HG03196 (cell line): ENCODE data around the gene HSBP1.

ENCODE experiments used
- ATAC-seq: cut with Tn5 transposase; IDR thresholded peaks from one replicate; pipeline ENCODE4 v1.9.1; 2021; ENCODE audit not compliant: unreplicated experiment

Gene HSBP1

DNA sequence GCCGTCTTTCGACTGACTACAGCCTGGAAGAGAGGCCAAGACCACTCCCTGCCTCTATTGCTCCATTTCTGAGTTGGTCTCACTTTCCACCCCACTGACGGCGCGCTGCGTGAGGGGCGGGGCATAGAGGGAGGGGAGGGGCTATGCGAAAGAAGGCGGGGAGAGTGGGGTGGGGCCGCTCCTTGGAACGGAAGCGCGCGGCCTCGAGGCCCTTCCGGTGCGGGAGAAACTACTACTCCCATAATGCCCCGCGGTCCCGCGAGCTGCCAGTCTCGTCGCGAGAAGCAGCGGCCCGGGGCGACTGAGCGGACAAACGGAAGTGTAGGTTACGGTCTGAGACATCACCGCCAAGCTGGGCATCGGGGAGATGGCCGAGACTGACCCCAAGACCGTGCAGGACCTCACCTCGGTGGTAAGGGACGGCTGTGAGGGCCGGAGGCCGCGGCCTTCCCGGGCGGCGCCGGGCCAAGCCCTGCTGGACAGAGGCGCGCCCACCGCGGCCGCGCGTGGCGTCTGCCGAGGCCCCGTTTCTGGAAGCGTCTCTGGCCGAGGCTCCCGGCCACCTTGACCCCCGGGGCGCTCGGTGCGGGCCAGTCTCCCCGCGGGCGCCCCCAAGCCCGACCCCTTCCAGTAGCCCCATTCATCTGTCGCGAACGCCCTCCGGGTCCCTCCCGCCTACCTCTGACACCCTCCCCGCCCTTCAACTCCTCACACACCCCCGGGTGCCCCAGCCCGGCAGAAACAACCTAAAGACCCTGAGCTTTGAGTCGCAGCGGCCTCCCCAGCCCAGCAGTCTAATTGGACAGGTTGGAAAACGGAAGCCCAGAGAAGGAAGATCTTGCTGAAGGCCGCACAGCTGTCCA is at the start of gene HSBP1:
Gene HSBP1, plus strand, starts transcription at position 269 of the 863 bp plus-strand sequence. Its CDS starts 99 bp downstream, at position 368.
- ATAC-seq = peak; percentile 95

DNA sequence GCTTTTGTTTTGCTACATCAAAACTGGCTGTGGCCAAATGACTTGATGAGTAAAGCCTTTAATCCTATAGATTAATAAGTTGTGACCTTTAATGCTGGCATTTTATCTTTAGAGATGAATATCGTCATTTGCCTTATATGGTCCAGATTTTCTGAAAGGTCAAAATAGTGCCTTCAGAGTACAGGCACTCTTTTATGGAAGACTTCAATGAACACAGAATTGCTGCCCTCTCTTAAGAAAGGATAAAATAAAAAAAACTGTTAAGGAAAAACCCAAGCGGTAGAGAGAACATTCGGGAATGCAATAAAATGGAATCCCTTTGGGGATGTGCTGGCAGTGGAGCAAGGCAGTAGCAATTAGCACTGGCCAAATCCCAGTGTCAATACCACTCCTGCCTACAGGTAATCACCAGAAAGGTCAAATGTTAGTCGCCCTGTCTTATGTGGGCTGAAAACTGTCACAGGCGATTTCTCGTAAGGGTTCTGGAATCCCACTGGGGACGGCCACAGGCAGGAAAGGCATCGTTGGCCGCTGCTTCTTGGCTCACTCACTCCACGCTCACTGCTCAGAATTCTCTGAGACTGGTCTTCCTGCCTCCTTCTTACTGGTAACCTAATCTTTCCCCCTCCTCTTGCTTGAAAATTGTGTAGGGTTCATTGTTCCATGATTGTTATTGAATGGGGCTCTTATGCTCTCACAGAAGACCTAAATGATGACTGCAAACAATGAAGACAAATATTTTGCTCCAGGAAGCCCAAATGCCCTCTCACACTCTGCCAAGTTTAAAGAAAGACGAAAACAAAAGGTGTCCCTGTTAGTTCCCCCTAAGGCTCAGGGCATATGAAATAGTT is 45.4 kb upstream of the HSBP1 start:
- ATAC-seq = no peak

DNA sequence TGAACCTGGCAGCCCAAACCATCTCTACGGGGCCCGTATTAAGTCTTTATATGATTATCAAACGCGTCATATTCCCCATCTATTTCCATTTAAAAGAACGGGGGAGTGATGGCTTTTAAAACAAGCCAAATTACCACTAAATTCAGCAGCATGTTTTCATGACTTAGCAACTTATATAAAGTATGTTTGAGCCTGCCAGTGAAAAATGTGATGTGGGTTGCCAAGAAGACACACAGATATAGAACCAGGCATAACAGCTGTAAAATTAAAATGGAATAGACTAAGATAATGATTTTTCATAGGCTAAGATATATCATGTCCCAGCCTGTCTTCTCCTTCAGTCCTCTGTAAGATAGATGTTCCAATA is 44.8 kb upstream of the HSBP1 start:
- no peak for ATAC-seq

GRCh38 chr16:83768986-83769385 is 38.8 kb upstream of the HSBP1 start:
- ATAC-seq = no peak

- no peak for ATAC-seq
Measured at GRCh38 chr16:83769397-83770008, 38.3 kb upstream of the HSBP1 start.

DNA sequence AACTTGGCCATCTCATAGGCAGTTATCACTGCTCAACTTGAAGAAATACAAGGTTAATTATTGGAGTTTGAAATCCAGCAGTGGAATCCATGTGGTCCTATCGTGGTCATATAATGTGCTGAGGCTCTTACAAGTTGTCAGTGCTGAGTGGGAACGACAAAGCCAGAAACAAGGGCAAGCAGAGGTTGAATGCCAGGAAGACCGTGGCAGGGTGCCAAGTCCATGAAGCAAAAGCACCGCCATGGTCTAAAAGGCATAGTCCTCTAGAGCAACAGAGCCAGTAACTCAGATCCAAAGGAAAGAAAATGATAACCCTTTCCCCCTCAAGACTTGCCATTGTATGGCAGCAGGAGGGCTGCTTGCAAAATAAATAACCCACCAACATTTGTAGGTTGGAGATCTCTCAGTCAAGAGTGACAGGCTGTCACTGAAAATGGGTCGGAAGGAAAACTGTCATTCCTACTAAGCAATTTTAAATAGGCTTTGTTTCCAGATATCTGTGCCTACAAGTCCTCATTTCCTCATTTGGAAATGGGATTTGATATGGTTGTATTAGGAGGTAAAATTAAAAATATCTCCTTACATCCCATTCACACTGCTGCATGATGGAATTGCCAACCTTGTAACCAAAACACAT is 36.4 kb upstream of the HSBP1 start:
- ATAC-seq = no peak

DNA sequence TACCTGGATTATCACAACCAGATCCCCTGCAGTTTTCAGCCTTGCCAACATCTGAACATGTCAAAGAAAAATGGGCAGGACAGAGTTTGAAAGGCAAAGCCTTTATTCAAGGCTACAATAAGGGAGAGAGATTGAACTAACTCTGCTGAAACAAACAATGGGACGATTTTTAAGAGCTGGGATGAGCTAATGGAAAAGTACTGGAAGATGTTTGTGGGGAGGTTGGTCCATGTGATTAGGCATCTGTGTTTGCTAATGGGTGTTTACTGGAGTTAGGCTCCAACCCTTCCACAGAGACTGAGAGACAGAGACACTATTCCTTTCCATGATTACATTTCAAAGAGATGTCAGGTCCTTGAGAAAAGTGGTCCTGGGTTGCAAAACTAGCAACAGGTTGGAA is 35.0 kb upstream of the HSBP1 start:
- no peak for ATAC-seq

- ATAC-seq = no peak
Measured at GRCh38 chr16:83774066-83774465, 33.7 kb upstream of the HSBP1 start.

GRCh38 chr16:83776944-83777343 is 30.8 kb upstream of the HSBP1 start:
- ATAC-seq = no peak

DNA sequence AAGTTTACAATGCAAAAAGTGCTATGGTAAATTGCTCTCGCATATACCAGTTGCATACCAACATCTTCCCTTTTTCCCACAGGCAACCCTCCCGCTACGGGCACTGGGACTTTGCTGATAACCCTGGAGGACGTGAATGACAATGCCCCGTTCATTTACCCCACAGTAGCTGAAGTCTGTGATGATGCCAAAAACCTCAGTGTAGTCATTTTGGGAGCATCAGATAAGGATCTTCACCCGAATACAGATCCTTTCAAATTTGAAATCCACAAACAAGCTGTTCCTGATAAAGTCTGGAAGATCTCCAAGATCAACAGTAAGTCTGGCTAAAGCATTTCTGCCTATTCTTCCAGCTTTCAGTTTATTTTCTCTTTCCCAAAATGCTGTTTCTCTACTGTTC is 27.9 kb upstream of the HSBP1 start:
- ATAC-seq = no peak

DNA sequence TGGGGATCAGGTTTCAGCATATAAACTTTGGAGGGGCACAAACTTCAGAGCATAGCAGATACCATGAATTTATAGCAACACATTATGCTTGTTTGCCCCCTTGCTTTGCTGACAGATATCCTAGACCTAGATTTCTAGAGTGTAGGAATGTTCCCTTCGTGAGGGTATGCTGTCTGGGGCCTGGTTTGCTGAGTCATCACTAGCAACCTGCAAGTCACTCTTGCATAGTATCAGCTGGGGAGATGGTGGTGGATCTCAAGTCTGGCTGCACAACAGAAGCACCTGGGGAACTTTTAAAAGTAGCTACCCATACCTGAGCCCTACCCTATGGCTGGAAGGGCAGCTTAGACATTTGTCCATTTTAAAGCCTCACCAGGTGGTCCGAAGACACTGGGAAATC is 22.3 kb upstream of the HSBP1 start:
- no peak for ATAC-seq

DNA sequence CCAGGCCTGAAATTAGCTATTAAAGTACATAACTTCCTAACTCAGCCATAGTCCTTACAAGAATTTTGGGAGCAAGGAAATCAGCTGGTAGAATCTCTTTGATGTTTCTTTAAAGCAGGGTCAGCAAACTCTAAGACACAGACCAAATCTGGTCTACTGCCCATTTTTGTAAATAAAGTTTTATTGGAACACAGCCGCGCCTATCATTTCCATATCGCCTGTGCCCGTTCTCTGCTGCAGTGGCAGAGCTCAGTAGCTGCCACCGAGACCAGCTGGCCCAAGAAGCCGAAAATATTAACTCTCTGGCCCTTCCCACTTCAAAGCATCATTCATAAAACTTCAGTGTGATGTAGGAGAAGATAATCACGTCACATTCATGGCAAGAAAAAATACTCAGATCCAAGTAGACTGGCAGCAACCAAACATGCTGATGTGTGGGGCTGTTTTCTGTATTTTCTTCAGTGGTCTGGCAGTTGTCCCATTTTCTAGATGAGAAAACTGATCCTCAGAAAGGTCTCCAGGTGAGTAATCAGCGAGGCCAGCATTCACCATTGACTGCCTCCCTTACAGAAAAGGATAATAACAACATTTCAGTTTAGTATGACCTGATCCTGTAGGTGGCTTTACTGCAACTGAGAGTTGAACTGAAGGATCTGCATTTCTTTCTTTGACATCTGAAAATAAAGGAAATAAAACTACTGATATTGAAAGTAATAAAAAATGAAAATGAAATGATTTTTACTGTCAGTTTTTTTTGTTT is 18.0 kb upstream of the HSBP1 start:
- no peak for ATAC-seq

- ATAC-seq = no peak
Measured at GRCh38 chr16:83791916-83792315, 15.9 kb upstream of the HSBP1 start.

- no peak for ATAC-seq
Measured at GRCh38 chr16:83792391-83792790, 15.4 kb upstream of the HSBP1 start.

- ATAC-seq = no peak
Measured at GRCh38 chr16:83793179-83793578, 14.6 kb upstream of the HSBP1 start.

DNA sequence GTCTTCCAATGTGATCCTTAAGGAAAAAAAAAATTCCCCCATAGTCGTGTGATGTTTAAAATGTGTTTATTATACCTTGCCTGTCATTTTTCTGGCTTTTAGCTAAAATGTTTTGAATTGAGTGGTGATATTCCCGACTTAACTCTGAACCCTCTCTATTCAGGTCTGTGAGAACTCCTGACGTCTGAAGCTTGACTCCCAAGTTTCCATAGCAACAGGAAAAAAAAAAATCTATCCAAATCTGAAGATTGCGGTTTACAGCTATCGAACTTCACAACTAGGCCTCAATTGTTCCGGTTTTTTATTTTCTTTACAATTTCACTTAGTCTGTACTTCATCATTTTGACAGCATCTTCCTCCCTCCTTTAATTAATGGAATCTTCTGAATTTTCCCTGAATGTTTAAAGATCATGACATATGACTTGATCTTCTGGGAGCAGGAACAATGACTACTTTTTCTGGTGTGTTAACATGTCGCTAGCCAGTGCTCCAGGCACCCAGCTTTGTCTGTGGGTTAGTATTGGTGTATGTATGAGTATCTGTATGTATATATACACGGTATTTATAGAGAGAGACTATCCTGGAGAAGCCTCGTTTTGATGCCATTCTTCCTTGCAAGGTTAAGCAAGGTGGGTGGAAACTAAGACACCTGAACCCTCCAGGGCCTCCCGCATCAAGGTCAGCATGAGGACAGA is 12.8 kb upstream of the HSBP1 start:
- ATAC-seq = no peak

GRCh38 chr16:83797013-83797412 is 10.8 kb upstream of the HSBP1 start:
- ATAC-seq = no peak

GRCh38 chr16:83799336-83799735 is 8.4 kb upstream of the HSBP1 start:
- no peak for ATAC-seq

DNA sequence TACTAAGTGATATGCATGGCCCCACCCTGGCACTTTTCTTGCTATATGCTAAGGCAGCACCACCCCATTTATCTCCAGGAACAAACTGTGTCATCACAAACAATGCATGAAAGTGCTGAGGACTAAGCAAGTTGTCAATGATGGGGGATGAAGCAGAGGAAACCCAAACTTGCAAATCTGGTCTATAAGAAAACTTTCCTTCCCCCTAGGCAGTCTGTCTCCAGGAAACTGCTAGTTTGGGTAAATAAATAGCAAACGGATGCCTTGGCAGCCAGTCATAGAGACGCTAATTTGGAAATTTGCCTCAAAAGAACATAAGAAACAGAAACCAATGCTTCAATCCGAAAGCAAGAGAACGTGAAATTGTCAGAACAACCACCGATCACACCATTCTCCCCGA is 5.6 kb upstream of the HSBP1 start:
- peak; percentile 50 for ATAC-seq
